ENCODE results near the gene DMKN. TPM values are rescaled to one million over a fixed set of nuclear protein-coding genes. Genes with fewer than 3 reads are reported as not detected.
A peak's percentile ranks its signal among the peaks of the same experiment; 100 is the strongest.

The DMKN gene
- total and polyA plus RNA-seq, 2 of the 8 experiments (the other 6 are each of a cell fraction or from before 2014, with no cell fraction given): 290 to 330 TPM

- Histone ChIP-seq H3K4ac (replicated peaks; ENCODE audit: insufficient read length, low read depth, low read length) (no peak overlapping the region), H2BK15ac (ENCODE audit: low read length) (no peak overlapping the region), H2BK5ac (ENCODE audit: low read depth, low read length) (no peak overlapping the region), H4K20me1 (replicated peaks in 1 of 2; ENCODE audit: control insufficient read depth in 1 of 2, insufficient read depth in 2 of 2, low read length in 2 of 2) (no peaks in the 10 kb centered on the region), H3K23me2 (ENCODE audit: low read depth, low read length) (no peaks in the 10 kb centered on the region), H2BK20ac (ENCODE audit: low read length) (no peak overlapping the region), H3K79me2 (ENCODE audit: control insufficient read depth in 1 of 2, insufficient read depth in 2 of 2, low read length in 2 of 2) (no peaks in the 10 kb centered on the region), H3K36me3 (ENCODE audit: control insufficient read depth in 2 of 4, insufficient read depth in 4 of 4, low read length in 3 of 4) (no peaks in the 10 kb centered on the region), H2BK120ac (replicated peaks; ENCODE audit: low read depth, low read length) (no peak overlapping the region), H3K27me3 (replicated peaks in 1 of 4; ENCODE audit: control insufficient read depth in 3 of 4, extremely low read depth in 1 of 4, insufficient read depth in 3 of 4, low read length in 3 of 4) (no peaks in the 10 kb centered on the region), H3K4me2 (ENCODE audit: insufficient read depth in 1 of 2, low read depth in 2 of 2, low read length in 2 of 2) (no peak overlapping the region), H4K8ac (ENCODE audit: extremely low read depth, insufficient read depth, low read length) (no peak overlapping the region), H3K14ac (ENCODE audit: insufficient read length) (no peak overlapping the region), H3K27ac (ENCODE audit: low read depth, low read length) (no peak overlapping the region), H3K4me1 (replicated peaks in 1 of 4; ENCODE audit: control insufficient read depth in 3 of 4, insufficient read depth in 4 of 4, low read length in 3 of 4) (no peaks in the 10 kb centered on the region), H2AFZ (ENCODE audit: low read length) (no peak overlapping the region), H3K56ac (replicated peaks; ENCODE audit: insufficient read length, low read depth, low read length) (no peak overlapping the region), H3K23ac (ENCODE audit: insufficient read length) (no peak overlapping the region), H3K79me1 (ENCODE audit: low read depth, low read length) (no peaks in the 10 kb centered on the region), H2AK5ac (ENCODE audit: low read depth, low read length) (no peak overlapping the region), H3K18ac (ENCODE audit: extremely low read depth, low read length) (no peak overlapping the region), H3K4me3 (ENCODE audit: extremely low read depth in 1 of 4, insufficient read depth in 2 of 4, low read depth in 3 of 4, low read length in 4 of 4) (no peak overlapping the region), H4K5ac (ENCODE audit: insufficient read length, low read depth, low read length) (no peak overlapping the region), H4K91ac (replicated peaks; ENCODE audit: insufficient read length, low read length) (no peak overlapping the region), H3K9ac (replicated peaks in 1 of 4; ENCODE audit: extremely low read depth in 1 of 4, low read depth in 3 of 4, low read length in 3 of 4) (no peak overlapping the region), H3K9me3 (ENCODE audit: insufficient read depth in 2 of 2, low read depth in 1 of 2, low read length in 1 of 2) (no peaks in the 10 kb centered on the region), H2BK12ac (ENCODE audit: low read depth, low read length) (no peak overlapping the region)
- 60% methylated on average over 2 of the region's 2 CpGs; no CpG with 5 or more reads in 1 of the 2 experiments for WGBS, 2 experiments (ENCODE audit: extremely low coverage in 1 of 2, insufficient coverage in 1 of 2, insufficient read length in 1 of 2, insufficient replicate concordance in 2 of 2, low coverage in 1 of 2, low lambda C conversion rate in 2 of 2, missing lambda C conversion rate in 1 of 2)
- TF ChIP-seq RAD21 (IDR thresholded peaks at IDR 0.05 in 1 of 2, conservative IDR thresholded peaks at IDR 0.05 in 1 of 2; ENCODE audit: low read depth in 2 of 2, low read length in 2 of 2): peak; percentile 80 to 88
- TF ChIP-seq GTF2F1 (IDR thresholded peaks at IDR 0.05; ENCODE audit: borderline replicate concordance, low read depth, low read length): no peak
- peak; percentile 83 to 84 (median 84) for TF ChIP-seq CTCF (IDR thresholded peaks at IDR 0.05; ENCODE audit: control extremely low read depth in 1 of 3, insufficient read depth in 1 of 3, low read depth in 1 of 3, low read length in 3 of 3)
- CTCF ChIA-PET (ENCODE audit: partially characterized antibody): interaction anchor here (0.6 to 3.7 kb wide), 26 partner anchors 9 to 406 kb away, joined by 3 to 51 read pairs (median 4); no protein-coding TSS in a partner anchor
- FAIRE-seq (peak; percentile 71), DNase-seq (ENCODE audit: low read depth in 1 of 2, low spot score in 2 of 2) (no peak)
- POLR2A ChIA-PET (ENCODE audit: partially characterized antibody): no interaction called here
These were observed 44.8 kb downstream of the DMKN start for GRCh38 chr19:35468637-35469036.

Data from H1 (cell line).